HCT116 (cell line): ENCODE measurements around the gene C2CD3. TPM values are rescaled to one million over a fixed set of nuclear protein-coding genes. Genes with fewer than 3 reads are reported as not detected.

Experiments used
- ATAC-seq: fragments of 200-7000 bp; cut with Tn5 transposase; 2 replicates; pipeline ENCODE4 v1.9.1; 2020; ENCODE audit warnings: mild to moderate bottlenecking, moderate library complexity
- BruUV-seq: library from RNA; stranded (reverse); fragments of 400-500 nt; replicated peaks from 2 replicates; lab custom pipeline; 2021; lab: Mats Ljungman, UMichigan
- CTCF ChIA-PET: fragments of 300-600 bp; sonication (Branson Sonifier 250); formaldehyde crosslinking; loops from one replicate; lab custom pipeline; 2021; ENCODE audit warnings: antibody characterized with exemption; lab: Charles Lee
- POLR2A ChIA-PET: fragments of 300-600, 350-600 bp; sonication (Branson Sonifier 250); formaldehyde crosslinking; loops from one replicate; lab custom pipeline; 2021; ENCODE audit warnings: antibody characterized with exemption; lab: Charles Lee
- RAD21 ChIA-PET, 2 experiments: fragments of 300-600 bp; sonication (Branson Sonifier 250); formaldehyde crosslinking; loops; one replicate each; lab custom pipeline; 2023; ENCODE audit warnings: low total read pairs in 2 of 2; ENCODE audit not compliant: uncharacterized antibody in 2 of 2, unreplicated experiment in 2 of 2, low non-redundant PET in 1 of 2; lab: Charles Lee
- DNase-seq: peaks from one replicate; pipeline ENCODE4 v3.0.0-alpha.2; 2010; ENCODE audit warnings: low read depth, low spot score
- H2AFZ ChIP-seq: fragments of 200-600 bp; shearing (Covaris generic), sonication (generic); 2 replicates; pipeline ENCODE4 v1.6.1; 2017; ENCODE audit warnings: low read depth, mixed run types, mixed read lengths, antibody characterized with exemption, low read length; ENCODE audit not compliant: poor library complexity, severe bottlenecking
- H3K27ac ChIP-seq: 2 replicates; pipeline ENCODE4 v1.5.1; 2012; ENCODE audit warnings: low read depth, low read length
- H3K27me3 ChIP-seq: fragments of 200-600 bp; sonication (generic); 2 replicates; pipeline ENCODE4 v1.6.1; 2016; ENCODE audit warnings: mixed run types, low read length, mixed read lengths; ENCODE audit not compliant: insufficient read depth
- H3K36me3 ChIP-seq, 2 experiments: fragments of 200-500 bp in 1 of 2; fragments of 200-600 bp in 1 of 2; sonication (Bioruptor generic) in 1 of 2; sonication (generic) in 1 of 2; 2 replicates each; pipeline versions ENCODE4 v1.5.1 to v1.6.1; 2014 to 2016; ENCODE audit warnings: low read length in 2 of 2, inconsistent platforms in 1 of 2, mixed read lengths in 1 of 2, mixed run types in 1 of 2; ENCODE audit not compliant: insufficient read depth in 2 of 2, control insufficient read depth in 1 of 2
- H3K4me1 ChIP-seq, 2 experiments: fragments of 200-600 bp in 1 of 2; sonication (generic) in 1 of 2; 2 replicates each; pipeline versions ENCODE4 v1.5.1 to v1.6.1; 2012 to 2017; ENCODE audit warnings: low read length in 2 of 2, inconsistent platforms in 1 of 2, mild to moderate bottlenecking in 1 of 2, mixed read lengths in 1 of 2, mixed run types in 1 of 2, moderate library complexity in 1 of 2; ENCODE audit not compliant: insufficient read depth in 2 of 2, control insufficient read depth in 1 of 2
- H3K4me2 ChIP-seq: fragments of 200-600 bp; sonication (generic); 2 replicates; pipeline ENCODE4 v1.6.1; 2017; ENCODE audit warnings: mixed run types, low read length, mixed read lengths
- H3K4me3 ChIP-seq, 2 experiments: fragments of 200-600 bp in 1 of 2; sonication (generic) in 1 of 2; replicated peaks in 1 of 2; 2 replicates each; pipeline ENCODE4 v1.5.1; 2011 to 2016; ENCODE audit warnings: low read length in 2 of 2, control low read depth in 1 of 2, low read depth in 1 of 2, mild to moderate bottlenecking in 1 of 2, mixed read lengths in 1 of 2, mixed run types in 1 of 2
- H3K79me2 ChIP-seq: fragments of 200-600 bp; sonication (generic); 2 replicates; pipeline ENCODE4 v1.6.1; 2017; ENCODE audit warnings: mild to moderate bottlenecking, mixed run types, low read length, moderate library complexity, mixed read lengths; ENCODE audit not compliant: insufficient read depth
- H3K9ac ChIP-seq: fragments of 200-600 bp; sonication (generic); 2 replicates; pipeline ENCODE4 v1.6.1; 2016; ENCODE audit warnings: low read length, mixed read lengths
- H3K9me2 ChIP-seq: fragments of 200-600 bp; sonication (generic), shearing (Covaris generic); 2 replicates; pipeline ENCODE4 v1.6.1; 2017; ENCODE audit warnings: mixed run types, mild to moderate bottlenecking, moderate library complexity; ENCODE audit not compliant: insufficient read depth
- H3K9me3 ChIP-seq, 2 experiments: fragments of 200-500 bp in 1 of 2; fragments of 200-600 bp in 1 of 2; sonication (Bioruptor generic) in 1 of 2; sonication (generic) in 1 of 2; 2 replicates each; pipeline ENCODE4 v1.6.1; 2014 to 2017; ENCODE audit warnings: low read length in 2 of 2, mixed read lengths in 2 of 2, inconsistent platforms in 1 of 2, low read depth in 1 of 2, mild to moderate bottlenecking in 1 of 2, mixed run types in 1 of 2, moderate library complexity in 1 of 2; ENCODE audit not compliant: control insufficient read depth in 1 of 2, insufficient read depth in 1 of 2
- H4K20me1 ChIP-seq: fragments of 200-600 bp; sonication (generic), shearing (Covaris generic); 2 replicates; pipeline ENCODE4 v1.6.1; 2017; ENCODE audit warnings: mixed run types, mild to moderate bottlenecking, moderate library complexity; ENCODE audit not compliant: insufficient read depth
- CBX3 ChIP-seq: IDR thresholded peaks from 2 replicates; pipeline ENCODE4 v1.6.1; 2012; ENCODE audit warnings: low read depth
- CEBPB ChIP-seq: IDR thresholded peaks from 2 replicates; pipeline ENCODE4 v1.6.1; 2012; ENCODE audit warnings: low read depth
- CTCF ChIP-seq, 3 experiments: fragments of 200-600 bp in 1 of 3; sonication (generic) in 1 of 3; IDR thresholded peaks in 2 of 3; conservative IDR thresholded peaks in 1 of 3; 2 replicates each; pipeline ENCODE4 v1.5.1; 2012 to 2017; ENCODE audit warnings: low read depth in 2 of 3, low read length in 2 of 3, antibody characterized with exemption in 1 of 3, borderline replicate concordance in 1 of 3, control low read depth in 1 of 3, mild to moderate bottlenecking in 1 of 3, mixed read lengths in 1 of 3, mixed run types in 1 of 3, moderate library complexity in 1 of 3; ENCODE audit not compliant: insufficient read depth in 1 of 3
- EGR1 ChIP-seq: IDR thresholded peaks from 2 replicates; pipeline ENCODE4 v1.6.1; 2012; ENCODE audit warnings: low read depth
- ELF1 ChIP-seq: IDR thresholded peaks from 2 replicates; pipeline ENCODE4 v1.6.1; 2012; ENCODE audit warnings: low read depth, borderline replicate concordance
- EZH2 ChIP-seq: fragments of 200-600 bp; sonication (generic); IDR thresholded peaks from 2 replicates; pipeline ENCODE4 v1.6.1; 2017; ENCODE audit warnings: antibody characterized with exemption, mixed run types
- FOSL1 ChIP-seq: IDR thresholded peaks from 2 replicates; pipeline ENCODE4 v1.6.1; 2012; ENCODE audit warnings: low read depth
- MAX ChIP-seq: IDR thresholded peaks from 2 replicates; pipeline ENCODE4 v1.6.1; 2012
- POLR2A ChIP-seq: IDR thresholded peaks from 2 replicates; pipeline ENCODE4 v1.7.0; 2011; ENCODE audit warnings: borderline replicate concordance; ENCODE audit not compliant: insufficient read depth, insufficient read length; ENCODE audit errors: extremely low read depth
- POLR2AphosphoS5 ChIP-seq: IDR thresholded peaks from 2 replicates; pipeline ENCODE4 v1.6.1; 2011; ENCODE audit warnings: mild to moderate bottlenecking, low read depth, low read length, moderate library complexity
- RAD21 ChIP-seq: IDR thresholded peaks from 2 replicates; pipeline ENCODE4 v1.6.1; 2012; ENCODE audit warnings: low read depth, mild to moderate bottlenecking
- REST ChIP-seq: IDR thresholded peaks from 2 replicates; pipeline ENCODE4 v1.6.1; 2012; ENCODE audit warnings: low read depth
- SIN3A ChIP-seq: IDR thresholded peaks from 2 replicates; pipeline ENCODE4 v1.6.1; 2012; ENCODE audit warnings: low read depth
- SP1 ChIP-seq: IDR thresholded peaks from 2 replicates; pipeline ENCODE4 v1.6.1; 2012; ENCODE audit warnings: low read depth
- SRF ChIP-seq: IDR thresholded peaks from 2 replicates; pipeline ENCODE4 v1.6.1; 2012; ENCODE audit warnings: low read depth
- TCF7L2 ChIP-seq: IDR thresholded peaks from 2 replicates; pipeline ENCODE4 v1.7.0; 2011; ENCODE audit warnings: borderline replicate concordance, inconsistent platforms; ENCODE audit not compliant: insufficient read depth, insufficient read length; ENCODE audit errors: extremely low read depth
- YY1 ChIP-seq: IDR thresholded peaks from 2 replicates; pipeline ENCODE4 v1.6.1; 2011; ENCODE audit warnings: low read length, low read depth, moderate library complexity, mild to moderate bottlenecking; ENCODE audit not compliant: insufficient replicate concordance; ENCODE audit errors: extremely low read depth
- ZBTB33 ChIP-seq: IDR thresholded peaks from 2 replicates; pipeline ENCODE4 v1.6.1; 2011; ENCODE audit warnings: mild to moderate bottlenecking, low read length, moderate library complexity; ENCODE audit not compliant: insufficient replicate concordance; ENCODE audit errors: extremely low read depth
- ZFX ChIP-seq: fragments of 450-650 bp; IDR thresholded peaks from 2 replicates; pipeline ENCODE4 v1.6.1; 2017
- ZNF274 ChIP-seq: fragments of 200-500 bp; sonication (Bioruptor generic); IDR thresholded peaks from 2 replicates; pipeline ENCODE4 v1.6.1; 2014; ENCODE audit warnings: mild to moderate bottlenecking, low read depth, low read length, inconsistent platforms
- intact Hi-C: fragments of 100-400 bp; cut with micrococcal nuclease; formaldehyde crosslinking; loops from 2 replicates; pipeline ENCODE4 v1.10.0; 2022
- total RNA-seq: library from RNA; stranded (reverse); gene quantifications from one replicate; pipeline ENCODE4 v1.2.1, GENCODE V29; 2021; ENCODE audit not compliant: unreplicated experiment

Gene C2CD3
- total RNA-seq, 1 experiment from 2014 or later, result 30.6 TPM

GRCh38 chr11:74112877-74113276, 57.9 kb downstream of the C2CD3 start:
- ChIA-PET RAD21 (no interaction called here), CTCF (no interaction called here), POLR2A (no interaction called here)
- Histone ChIP-seq H3K36me3 (peaks cover 4 to 7% of the 10 kb centered on the region in 2 experiments; a peak in 1 of 4 replicates), H4K20me1 (no peaks in the 10 kb centered on the region), H3K9ac (no peak overlapping the region), H3K79me2 (no peaks in the 10 kb centered on the region), H3K9me2 (no peaks in the 10 kb centered on the region), H3K27me3 (no peaks in the 10 kb centered on the region), H3K27ac (no peak overlapping the region), H3K9me3 (no peaks in the 10 kb centered on the region), H3K4me2 (no peak overlapping the region), H3K4me3 (no peak overlapping the region), H2AFZ (no peak overlapping the region), H3K4me1 (no peaks in the 10 kb centered on the region)
- no peak for DNase-seq
- no peak for TF ChIP-seq YY1
- no peak for TF ChIP-seq ZNF274
- no peak for TF ChIP-seq EGR1
- no peak for TF ChIP-seq POLR2AphosphoS5
- TF ChIP-seq EZH2, result no peak
- TF ChIP-seq RAD21, result no peak
- TF ChIP-seq MAX, result no peak
- TF ChIP-seq TCF7L2, result no peak
- TF ChIP-seq REST, result no peak
- no peak for TF ChIP-seq FOSL1
- TF ChIP-seq CEBPB, result no peak
- TF ChIP-seq POLR2A, result no peak
- TF ChIP-seq ZFX, result no peak
- TF ChIP-seq ZBTB33, result no peak
- TF ChIP-seq SRF, result no peak
- no peak for TF ChIP-seq ELF1
- TF ChIP-seq CBX3, result no peak
- no peak for TF ChIP-seq SIN3A
- TF ChIP-seq SP1, result no peak
- TF ChIP-seq CTCF (IDR thresholded peaks at IDR 0.05 in 2 of 3, conservative IDR thresholded peaks at IDR 0.05 in 1 of 3; ENCODE audit: borderline replicate concordance in 1 of 3, insufficient read depth in 1 of 3, low read depth in 2 of 3, low read length in 2 of 3), result no peak
- intact Hi-C loops, result no loop called here
- BruUV-seq, result no TSS peak
- ATAC-seq, result no peak
